PFSK-1 (cell line): ENCODE measurements around the gene CD164L2.

Source experiments
- FOXP2 ChIP-seq: optimal IDR thresholded peaks from 2 replicates; pipeline ENCODE3; 2011; ENCODE audit warnings: borderline replicate concordance, control low read depth, inconsistent platforms; ENCODE audit not compliant: insufficient read depth; ENCODE audit errors: extremely low read length, extremely low read depth
- POLR2AphosphoS5 ChIP-seq: IDR thresholded peaks from 2 replicates; pipeline ENCODE4 v1.6.1; 2012; ENCODE audit warnings: low read depth, mild to moderate bottlenecking, control low read depth, low read length, moderate library complexity
- REST ChIP-seq, 2 experiments: IDR thresholded peaks; 2 replicates each; pipeline versions ENCODE4 v1.6.1 to v1.8.0; 2011 to 2012; ENCODE audit warnings: low read depth in 2 of 2, low read length in 2 of 2, control low read depth in 1 of 2, inconsistent platforms in 1 of 2, mild to moderate bottlenecking in 1 of 2, moderate library complexity in 1 of 2; ENCODE audit not compliant: insufficient read depth in 1 of 2
- SIN3A ChIP-seq: IDR thresholded peaks from 2 replicates; pipeline ENCODE4 v1.6.1; 2012; ENCODE audit warnings: mild to moderate bottlenecking, low read length, moderate library complexity, borderline replicate concordance; ENCODE audit not compliant: insufficient read depth
- TAF1 ChIP-seq: IDR thresholded peaks from 2 replicates; pipeline ENCODE4 v1.6.1; 2012; ENCODE audit warnings: low read length, control low read depth, borderline replicate concordance; ENCODE audit not compliant: insufficient read depth

CD164L2 gene

GRCh38 chr1:27374362-27375086 lies 8.6 kb downstream of the CD164L2 start, which contains the start of gene FCN3:
Gene FCN3, minus strand, starts transcription at chr1:27374824. Its CDS starts 6 bp downstream, at chr1:27374818.
- no peak for TF ChIP-seq REST (IDR thresholded peaks at IDR 0.05; ENCODE audit: insufficient read depth in 1 of 2, low read depth in 2 of 2, low read length in 2 of 2)
- TF ChIP-seq FOXP2: no peak
- TF ChIP-seq POLR2AphosphoS5: no peak
- TF ChIP-seq TAF1: no peak
- no peak for TF ChIP-seq SIN3A

- no peak for TF ChIP-seq FOXP2
Observed at GRCh38 chr1:27372808-27373690, 10.1 kb downstream of the CD164L2 start.

- TF ChIP-seq POLR2AphosphoS5 (no peak), FOXP2 (no peak), REST (IDR thresholded peaks at IDR 0.05; ENCODE audit: insufficient read depth in 1 of 2, low read depth in 2 of 2, low read length in 2 of 2) (no peak), TAF1 (no peak), SIN3A (no peak)
Observed at GRCh38 chr1:27372022-27372807, 10.9 kb downstream of the CD164L2 start.

GRCh38 chr1:27368869-27369582 lies 14.1 kb downstream of the CD164L2 start:
- no peak for TF ChIP-seq REST (IDR thresholded peaks at IDR 0.05; ENCODE audit: insufficient read depth in 1 of 2, low read depth in 2 of 2, low read length in 2 of 2)
- TF ChIP-seq SIN3A: no peak
- no peak for TF ChIP-seq FOXP2
- no peak for TF ChIP-seq POLR2AphosphoS5
- TF ChIP-seq TAF1: no peak

GRCh38 chr1:27367160-27367650 lies 15.9 kb downstream of the CD164L2 start:
- TF ChIP-seq REST (IDR thresholded peaks at IDR 0.05; ENCODE audit: insufficient read depth in 1 of 2, low read depth in 2 of 2, low read length in 2 of 2): no peak
- TF ChIP-seq SIN3A: no peak
- no peak for TF ChIP-seq FOXP2
- no peak for TF ChIP-seq POLR2AphosphoS5
